Measurements from ENCODE around the gene RO60.

RO60 gene

DNA sequence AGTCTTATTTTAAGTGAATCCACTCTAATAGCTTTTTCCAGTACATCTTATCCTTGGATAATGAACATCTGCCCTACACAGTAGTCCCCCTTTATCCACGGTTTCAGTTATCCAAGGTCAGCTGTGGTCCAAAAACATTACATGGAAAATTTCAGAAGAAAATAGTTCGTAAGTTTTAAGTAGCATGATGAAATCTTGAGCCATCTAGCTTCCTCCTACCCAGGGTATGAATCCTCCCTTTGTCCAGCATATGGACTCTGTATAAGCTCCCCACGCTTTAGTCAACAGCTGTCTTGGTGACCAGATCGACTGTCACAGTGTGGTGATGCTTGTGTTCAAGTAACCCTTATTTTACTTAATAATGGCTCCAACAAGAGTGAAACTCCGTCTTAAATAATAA lies 43.2 kb downstream of the RO60 start:
- Histone ChIP-seq H4K20me1 (ENCODE audit: insufficient read depth, low read length) (no peaks in the 10 kb centered on the region), H3K79me2 (ENCODE audit: insufficient read depth, low read length) (peaks cover 16% of the 10 kb centered on the region; the same call in 1 of the 2 replicates), H3K4me1 (ENCODE audit: insufficient read depth, low read length, severe bottlenecking) (peaks cover 17% of the 10 kb centered on the region), H3K9ac (ENCODE audit: low read length) (no peak overlapping the region), H3K4me3 (ENCODE audit: low read depth, low read length, poor library complexity, severe bottlenecking) (no peak overlapping the region), H3K9me2 (ENCODE audit: low read depth, low read length) (no peaks in the 10 kb centered on the region), H3K27me3 (ENCODE audit: insufficient read depth, low read length) (no peaks in the 10 kb centered on the region), H3K4me2 (ENCODE audit: low read length) (no peak overlapping the region), H2AFZ (ENCODE audit: low read length) (no peak overlapping the region), H3K27ac (ENCODE audit: low read depth, low read length, poor library complexity, severe bottlenecking) (no peak overlapping the region), H3K9me3 (ENCODE audit: low read length) (no peaks in the 10 kb centered on the region), H3K36me3 (ENCODE audit: insufficient read depth, low read length) (peaks cover 32% of the 10 kb centered on the region; the same call in 1 of the 2 replicates), H3F3A (ENCODE audit: insufficient read depth, low read length) (no peaks in the 10 kb centered on the region)
- no peak for TF ChIP-seq CTCF (IDR thresholded peaks at IDR 0.05; ENCODE audit: low read length)
- no peak for TF ChIP-seq EZH2 (IDR thresholded peaks at IDR 0.05; ENCODE audit: borderline replicate concordance, low read length)

- peaks cover 17% of the 10 kb centered on the region for H3K4me1 ChIP-seq (ENCODE audit: insufficient read depth, low read length, severe bottlenecking)
- TF ChIP-seq CTCF (IDR thresholded peaks at IDR 0.05; ENCODE audit: low read length): no peak
- no peak for TF ChIP-seq EZH2 (IDR thresholded peaks at IDR 0.05; ENCODE audit: borderline replicate concordance, low read length)
- H3K4me3 ChIP-seq (ENCODE audit: low read depth, low read length, poor library complexity, severe bottlenecking): peak overlapping the region; percentile 76
- peaks cover 16% of the 10 kb centered on the region; the same call in 1 of the 2 replicates for H3K79me2 ChIP-seq (ENCODE audit: insufficient read depth, low read length)
- no peaks in the 10 kb centered on the region for H3K27me3 ChIP-seq (ENCODE audit: insufficient read depth, low read length)
- no peaks in the 10 kb centered on the region for H4K20me1 ChIP-seq (ENCODE audit: insufficient read depth, low read length)
- H3K36me3 ChIP-seq (ENCODE audit: insufficient read depth, low read length): peaks cover 20% of the 10 kb centered on the region; the same call in 1 of the 2 replicates
- no peaks in the 10 kb centered on the region for H3K9me3 ChIP-seq (ENCODE audit: low read length)
- H3F3A ChIP-seq (ENCODE audit: insufficient read depth, low read length): no peaks in the 10 kb centered on the region
- H3K4me2 ChIP-seq (ENCODE audit: low read length): peak overlapping the region; percentile 81
- H2AFZ ChIP-seq (ENCODE audit: low read length): no peak overlapping the region
- peak overlapping the region; percentile 71 for H3K9ac ChIP-seq (ENCODE audit: low read length)
- no peaks in the 10 kb centered on the region for H3K9me2 ChIP-seq (ENCODE audit: low read depth, low read length)
- H3K27ac ChIP-seq (ENCODE audit: low read depth, low read length, poor library complexity, severe bottlenecking): no peak overlapping the region
Measured at GRCh38 chr1:193103759-193104501, 44.5 kb downstream of the RO60 start.

DNA sequence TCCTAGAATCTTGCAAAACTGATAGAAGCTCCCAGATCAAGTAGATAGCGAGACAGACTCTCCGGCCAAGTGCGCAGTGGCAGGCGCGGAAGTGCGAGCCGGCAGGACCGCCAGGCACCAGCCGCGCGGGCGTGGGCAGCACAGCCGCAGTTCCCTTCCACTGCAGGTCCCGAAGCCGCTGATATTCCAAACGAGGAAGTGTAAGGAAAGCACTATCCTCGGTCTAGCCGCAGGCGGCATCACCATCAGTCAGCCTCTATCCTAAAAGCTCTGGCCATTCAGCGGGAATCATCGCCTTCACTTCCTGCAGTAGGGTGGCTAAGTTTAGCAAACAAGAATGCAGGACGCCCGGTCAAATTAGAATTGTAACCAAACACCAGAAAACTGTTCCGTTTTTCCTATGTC lies 45.1 kb downstream of the RO60 start:
- Histone ChIP-seq H3K27ac (ENCODE audit: low read depth, low read length, poor library complexity, severe bottlenecking) (no peak overlapping the region), H3F3A (ENCODE audit: insufficient read depth, low read length) (no peaks in the 10 kb centered on the region), H3K4me1 (ENCODE audit: insufficient read depth, low read length, severe bottlenecking) (peaks cover 17% of the 10 kb centered on the region), H3K9me3 (ENCODE audit: low read length) (no peaks in the 10 kb centered on the region), H2AFZ (ENCODE audit: low read length) (peak overlapping the region; percentile 31; the same call in 1 of the 2 replicates), H3K9ac (ENCODE audit: low read length) (peak overlapping the region; percentile 71), H3K36me3 (ENCODE audit: insufficient read depth, low read length) (peaks cover 15% of the 10 kb centered on the region; the same call in 1 of the 2 replicates), H3K4me3 (ENCODE audit: low read depth, low read length, poor library complexity, severe bottlenecking) (peak overlapping the region; percentile 76), H3K27me3 (ENCODE audit: insufficient read depth, low read length) (no peaks in the 10 kb centered on the region), H3K9me2 (ENCODE audit: low read depth, low read length) (no peaks in the 10 kb centered on the region), H3K4me2 (ENCODE audit: low read length) (peak overlapping the region; percentile 81), H3K79me2 (ENCODE audit: insufficient read depth, low read length) (peaks cover 16% of the 10 kb centered on the region; the same call in 1 of the 2 replicates), H4K20me1 (ENCODE audit: insufficient read depth, low read length) (no peaks in the 10 kb centered on the region)
- no peak for TF ChIP-seq EZH2 (IDR thresholded peaks at IDR 0.05; ENCODE audit: borderline replicate concordance, low read length)
- TF ChIP-seq CTCF (IDR thresholded peaks at IDR 0.05; ENCODE audit: low read length): no peak
